ENCODE results near the gene C1QTNF5.

C1QTNF5 gene

GRCh38 chr11:119338318-119338890 lies 2.3 kb downstream of the C1QTNF5 start:
- no peak for DNase-seq (ENCODE audit: low read depth)

GRCh38 chr11:119337581-119338317 lies 2.9 kb downstream of the C1QTNF5 start:
- peak; percentile 90 for DNase-seq (ENCODE audit: low read depth)

GRCh38 chr11:119336744-119337469 lies 3.8 kb downstream of the C1QTNF5 start:
- DNase-seq (ENCODE audit: low read depth): no peak

- no peak for DNase-seq (ENCODE audit: low read depth)
These were observed 4.8 kb downstream of the C1QTNF5 start for GRCh38 chr11:119335655-119336543.

- no peak for DNase-seq (ENCODE audit: low read depth)
These were observed 5.5 kb downstream of the C1QTNF5 start for GRCh38 chr11:119335091-119335654.

GRCh38 chr11:119334174-119334930 lies 6.3 kb downstream of the C1QTNF5 start, which contains the start of gene RNF26:
RNF26 (plus strand) TSS chr11:119334527; CDS start chr11:119335123, 596 bp downstream.
- peak; percentile 97 for DNase-seq (ENCODE audit: low read depth)

GRCh38 chr11:119332111-119332765 lies 8.4 kb downstream of the C1QTNF5 start:
- DNase-seq (ENCODE audit: low read depth): no peak

GRCh38 chr11:119330237-119330636 lies 10.4 kb downstream of the C1QTNF5 start:
- DNase-seq (ENCODE audit: low read depth): no peak

GRCh38 chr11:119329320-119329719 lies 11.4 kb downstream of the C1QTNF5 start:
- DNase-seq (ENCODE audit: low read depth): no peak

- no peak for DNase-seq (ENCODE audit: low read depth)
These were observed 16.5 kb downstream of the C1QTNF5 start for GRCh38 chr11:119324189-119324588.

GRCh38 chr11:119323532-119324033 lies 17.1 kb downstream of the C1QTNF5 start:
- peak; percentile 93 for DNase-seq (ENCODE audit: low read depth)

GRCh38 chr11:119322921-119323531 lies 17.7 kb downstream of the C1QTNF5 start:
- DNase-seq (ENCODE audit: low read depth): no peak

- no peak for DNase-seq (ENCODE audit: low read depth)
These were observed 18.3 kb downstream of the C1QTNF5 start for GRCh38 chr11:119322360-119322739.

GRCh38 chr11:119320776-119321524 lies 19.7 kb downstream of the C1QTNF5 start:
- DNase-seq (ENCODE audit: low read depth): peak; percentile 71

GRCh38 chr11:119320240-119320775 lies 20.4 kb downstream of the C1QTNF5 start:
- no peak for DNase-seq (ENCODE audit: low read depth)

GRCh38 chr11:119319700-119320239 lies 20.9 kb downstream of the C1QTNF5 start:
- DNase-seq (ENCODE audit: low read depth): no peak

- DNase-seq (ENCODE audit: low read depth): no peak
These were observed 21.5 kb downstream of the C1QTNF5 start for GRCh38 chr11:119319136-119319699.

All from amniotic epithelial cell (primary cell).